ENCODE results near the gene C19orf44.

C19orf44 gene

GRCh38 chr19:16521715-16522289 is 25.6 kb downstream of the C19orf44 start:
- in situ Hi-C loops (cut with MboI; ENCODE audit: low sequenced_read_pairs, unreplicated experiment): no loop called here
- no peak for TF ChIP-seq CTCF (IDR thresholded peaks at IDR 0.05; ENCODE audit: borderline replicate concordance, control extremely low read depth, extremely low read depth, insufficient read depth, missing control alignments)
- no peak for DNase-seq (ENCODE audit: low spot score)

GRCh38 chr19:16522559-16523377 is 26.6 kb downstream of the C19orf44 start:
- in situ Hi-C loops (cut with MboI; ENCODE audit: low sequenced_read_pairs, unreplicated experiment): no loop called here
- no peak for TF ChIP-seq CTCF (IDR thresholded peaks at IDR 0.05; ENCODE audit: borderline replicate concordance, control extremely low read depth, extremely low read depth, insufficient read depth, missing control alignments)
- no peak for DNase-seq (ENCODE audit: low spot score)

- DNase-seq (ENCODE audit: low spot score): no peak
- TF ChIP-seq CTCF (IDR thresholded peaks at IDR 0.05; ENCODE audit: borderline replicate concordance, control extremely low read depth, extremely low read depth, insufficient read depth, missing control alignments): no peak
- in situ Hi-C loops (cut with MboI; ENCODE audit: low sequenced_read_pairs, unreplicated experiment): no loop called here
Measured at GRCh38 chr19:16524991-16525734, 29.0 kb downstream of the C19orf44 start.

GRCh38 chr19:16525751-16526481 is 29.7 kb downstream of the C19orf44 start:
- no peak for DNase-seq (ENCODE audit: low spot score)
- TF ChIP-seq CTCF (IDR thresholded peaks at IDR 0.05; ENCODE audit: borderline replicate concordance, control extremely low read depth, extremely low read depth, insufficient read depth, missing control alignments): no peak
- in situ Hi-C loops (cut with MboI; ENCODE audit: low sequenced_read_pairs, unreplicated experiment): no loop called here

- no peak for DNase-seq (ENCODE audit: low spot score)
- no peak for TF ChIP-seq CTCF (IDR thresholded peaks at IDR 0.05; ENCODE audit: borderline replicate concordance, control extremely low read depth, extremely low read depth, insufficient read depth, missing control alignments)
- in situ Hi-C loops (cut with MboI; ENCODE audit: low sequenced_read_pairs, unreplicated experiment): no loop called here
Measured at GRCh38 chr19:16527334-16527935, 31.2 kb downstream of the C19orf44 start.
